GM23338 (cell line): ENCODE measurements around the gene SHISA8. TPM values are rescaled to one million over a fixed set of nuclear protein-coding genes. Genes with fewer than 3 reads are reported as not detected.

Source experiments
- CREB1 ChIP-seq: fragments of 250-450 bp; sonication (Bioruptor Pico); IDR thresholded peaks from 2 replicates; pipeline ENCODE4 v1.5.0; 2020; ENCODE audit warnings: low read depth, mild to moderate bottlenecking, moderate library complexity
- EZH2 ChIP-seq: fragments of 200-600 bp; sonication (generic); IDR thresholded peaks from one replicate; pipeline ENCODE4 v1.8.0; 2017; ENCODE audit warnings: antibody characterized with exemption, mild to moderate bottlenecking, low read depth; ENCODE audit not compliant: unreplicated experiment
- JUNB ChIP-seq: IDR thresholded peaks from one replicate; pipeline ENCODE4 v1.6.1; 2016; ENCODE audit warnings: antibody characterized with exemption; ENCODE audit not compliant: unreplicated experiment
- NANOG ChIP-seq: IDR thresholded peaks from 2 replicates; pipeline ENCODE4 v1.6.1; 2016; ENCODE audit warnings: antibody characterized with exemption, borderline replicate concordance
- POLR2AphosphoS5 ChIP-seq: IDR thresholded peaks from 2 replicates; pipeline ENCODE4 v1.6.1; 2016; ENCODE audit warnings: antibody characterized with exemption, low read depth
- STAT1 ChIP-seq: IDR thresholded peaks from one replicate; pipeline ENCODE4 v1.6.1; 2016; ENCODE audit warnings: antibody characterized with exemption; ENCODE audit not compliant: unreplicated experiment
- ZNF114 ChIP-seq: fragments of 250-450 bp; sonication (Bioruptor Pico); IDR thresholded peaks from 2 replicates; pipeline ENCODE4 v1.5.0; 2020; ENCODE audit warnings: mild to moderate bottlenecking, moderate library complexity
- ZNF331 ChIP-seq: fragments of 250-450 bp; sonication (Bioruptor Pico); IDR thresholded peaks from 2 replicates; pipeline ENCODE4 v1.5.0; 2020; ENCODE audit warnings: low read depth, mild to moderate bottlenecking, moderate library complexity
- polyA plus RNA-seq: library from polyadenylated mRNA; unstranded; fragments of >200 nt; fragmentation: Nextera tagmentation; extraction: Ambion mirVana; gene quantifications from 2 replicates; pipeline ENCODE4 v1.2.1, GENCODE V29; 2016
- total RNA-seq: library from RNA; depleted of rRNA; stranded (reverse); fragments of >200 nt; shearing (Covaris generic); gene quantifications from 2 replicates; pipeline ENCODE4 v1.2.3, GENCODE V29; 2014
- TF ChIP-seq, protein P1 (sequence below): fragments of 250-450 bp; sonication (Bioruptor Pico); IDR thresholded peaks from 2 replicates; pipeline ENCODE4 v1.5.0; 2020; ENCODE audit warnings: mild to moderate bottlenecking, moderate library complexity
- TF ChIP-seq, protein P2 (sequence below): IDR thresholded peaks from one replicate; pipeline ENCODE4 v1.6.1; 2018; ENCODE audit warnings: antibody characterized with exemption; ENCODE audit not compliant: unreplicated experiment
- TF ChIP-seq, protein P3 (sequence below), 2 experiments: fragments of 200-600 bp in 1 of 2; sonication (generic) in 1 of 2; conservative IDR thresholded peaks; 2 replicates each; pipeline versions ENCODE4 v1.5.1 to v1.6.1; 2016 to 2017; ENCODE audit warnings: antibody characterized with exemption in 2 of 2, low read depth in 2 of 2, mild to moderate bottlenecking in 2 of 2, moderate library complexity in 1 of 2

Gene SHISA8
- total and polyA plus RNA-seq, 2 experiments from 2014 or later, result 5.1 TPM; not detected in 1

DNA sequence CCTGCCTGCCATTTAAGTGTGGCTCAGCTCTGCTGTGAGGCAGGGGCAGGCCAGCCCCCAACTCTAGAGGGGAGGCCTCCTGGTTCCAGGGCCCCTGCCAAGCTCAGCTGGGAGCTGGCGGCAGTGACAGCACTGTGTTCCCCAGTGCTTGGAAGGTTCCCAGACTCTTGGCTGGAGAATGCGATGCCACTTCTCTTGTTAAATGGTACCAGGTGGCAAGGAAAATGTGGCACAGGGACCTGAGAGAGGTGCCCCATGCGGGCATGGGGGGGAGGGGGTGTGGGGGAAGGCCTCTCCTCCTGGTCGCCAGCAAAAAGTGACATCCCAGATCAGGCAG lies 20.1 kb upstream of the SHISA8 start (continued):
- TF ChIP-seq, protein P1, sequence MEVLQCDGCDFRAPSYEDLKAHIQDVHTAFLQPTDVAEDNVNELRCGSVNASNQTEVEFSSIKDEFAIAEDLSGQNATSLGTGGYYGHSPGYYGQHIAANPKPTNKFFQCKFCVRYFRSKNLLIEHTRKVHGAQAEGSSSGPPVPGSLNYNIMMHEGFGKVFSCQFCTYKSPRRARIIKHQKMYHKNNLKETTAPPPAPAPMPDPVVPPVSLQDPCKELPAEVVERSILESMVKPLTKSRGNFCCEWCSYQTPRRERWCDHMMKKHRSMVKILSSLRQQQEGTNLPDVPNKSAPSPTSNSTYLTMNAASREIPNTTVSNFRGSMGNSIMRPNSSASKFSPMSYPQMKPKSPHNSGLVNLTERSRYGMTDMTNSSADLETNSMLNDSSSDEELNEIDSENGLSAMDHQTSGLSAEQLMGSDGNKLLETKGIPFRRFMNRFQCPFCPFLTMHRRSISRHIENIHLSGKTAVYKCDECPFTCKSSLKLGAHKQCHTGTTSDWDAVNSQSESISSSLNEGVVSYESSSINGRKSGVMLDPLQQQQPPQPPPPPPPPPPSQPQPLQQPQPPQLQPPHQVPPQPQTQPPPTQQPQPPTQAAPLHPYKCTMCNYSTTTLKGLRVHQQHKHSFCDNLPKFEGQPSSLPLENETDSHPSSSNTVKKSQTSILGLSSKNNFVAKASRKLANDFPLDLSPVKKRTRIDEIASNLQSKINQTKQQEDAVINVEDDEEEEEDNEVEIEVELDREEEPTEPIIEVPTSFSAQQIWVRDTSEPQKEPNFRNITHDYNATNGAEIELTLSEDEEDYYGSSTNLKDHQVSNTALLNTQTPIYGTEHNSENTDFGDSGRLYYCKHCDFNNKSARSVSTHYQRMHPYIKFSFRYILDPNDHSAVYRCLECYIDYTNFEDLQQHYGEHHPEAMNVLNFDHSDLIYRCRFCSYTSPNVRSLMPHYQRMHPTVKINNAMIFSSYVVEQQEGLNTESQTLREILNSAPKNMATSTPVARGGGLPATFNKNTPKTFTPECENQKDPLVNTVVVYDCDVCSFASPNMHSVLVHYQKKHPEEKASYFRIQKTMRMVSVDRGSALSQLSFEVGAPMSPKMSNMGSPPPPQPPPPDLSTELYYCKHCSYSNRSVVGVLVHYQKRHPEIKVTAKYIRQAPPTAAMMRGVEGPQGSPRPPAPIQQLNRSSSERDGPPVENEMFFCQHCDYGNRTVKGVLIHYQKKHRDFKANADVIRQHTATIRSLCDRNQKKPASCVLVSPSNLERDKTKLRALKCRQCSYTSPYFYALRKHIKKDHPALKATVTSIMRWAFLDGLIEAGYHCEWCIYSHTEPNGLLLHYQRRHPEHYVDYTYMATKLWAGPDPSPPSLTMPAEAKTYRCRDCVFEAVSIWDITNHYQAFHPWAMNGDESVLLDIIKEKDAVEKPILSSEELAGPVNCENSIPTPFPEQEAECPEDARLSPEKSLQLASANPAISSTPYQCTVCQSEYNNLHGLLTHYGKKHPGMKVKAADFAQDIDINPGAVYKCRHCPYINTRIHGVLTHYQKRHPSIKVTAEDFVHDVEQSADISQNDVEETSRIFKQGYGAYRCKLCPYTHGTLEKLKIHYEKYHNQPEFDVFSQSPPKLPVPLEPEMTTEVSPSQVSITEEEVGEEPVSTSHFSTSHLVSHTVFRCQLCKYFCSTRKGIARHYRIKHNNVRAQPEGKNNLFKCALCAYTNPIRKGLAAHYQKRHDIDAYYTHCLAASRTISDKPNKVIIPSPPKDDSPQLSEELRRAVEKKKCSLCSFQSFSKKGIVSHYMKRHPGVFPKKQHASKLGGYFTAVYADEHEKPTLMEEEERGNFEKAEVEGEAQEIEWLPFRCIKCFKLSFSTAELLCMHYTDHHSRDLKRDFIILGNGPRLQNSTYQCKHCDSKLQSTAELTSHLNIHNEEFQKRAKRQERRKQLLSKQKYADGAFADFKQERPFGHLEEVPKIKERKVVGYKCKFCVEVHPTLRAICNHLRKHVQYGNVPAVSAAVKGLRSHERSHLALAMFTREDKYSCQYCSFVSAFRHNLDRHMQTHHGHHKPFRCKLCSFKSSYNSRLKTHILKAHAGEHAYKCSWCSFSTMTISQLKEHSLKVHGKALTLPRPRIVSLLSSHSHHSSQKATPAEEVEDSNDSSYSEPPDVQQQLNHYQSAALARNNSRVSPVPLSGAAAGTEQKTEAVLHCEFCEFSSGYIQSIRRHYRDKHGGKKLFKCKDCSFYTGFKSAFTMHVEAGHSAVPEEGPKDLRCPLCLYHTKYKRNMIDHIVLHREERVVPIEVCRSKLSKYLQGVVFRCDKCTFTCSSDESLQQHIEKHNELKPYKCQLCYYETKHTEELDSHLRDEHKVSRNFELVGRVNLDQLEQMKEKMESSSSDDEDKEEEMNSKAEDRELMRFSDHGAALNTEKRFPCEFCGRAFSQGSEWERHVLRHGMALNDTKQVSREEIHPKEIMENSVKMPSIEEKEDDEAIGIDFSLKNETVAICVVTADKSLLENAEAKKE (CRISPR knock-in tag), result no peak
- no peak for TF ChIP-seq ZNF114
- no peak for TF ChIP-seq JUNB
- no peak for TF ChIP-seq CREB1 (CRISPR knock-in tag)
- no peak for TF ChIP-seq STAT1
- TF ChIP-seq POLR2AphosphoS5, result no peak
- TF ChIP-seq, protein P2, sequence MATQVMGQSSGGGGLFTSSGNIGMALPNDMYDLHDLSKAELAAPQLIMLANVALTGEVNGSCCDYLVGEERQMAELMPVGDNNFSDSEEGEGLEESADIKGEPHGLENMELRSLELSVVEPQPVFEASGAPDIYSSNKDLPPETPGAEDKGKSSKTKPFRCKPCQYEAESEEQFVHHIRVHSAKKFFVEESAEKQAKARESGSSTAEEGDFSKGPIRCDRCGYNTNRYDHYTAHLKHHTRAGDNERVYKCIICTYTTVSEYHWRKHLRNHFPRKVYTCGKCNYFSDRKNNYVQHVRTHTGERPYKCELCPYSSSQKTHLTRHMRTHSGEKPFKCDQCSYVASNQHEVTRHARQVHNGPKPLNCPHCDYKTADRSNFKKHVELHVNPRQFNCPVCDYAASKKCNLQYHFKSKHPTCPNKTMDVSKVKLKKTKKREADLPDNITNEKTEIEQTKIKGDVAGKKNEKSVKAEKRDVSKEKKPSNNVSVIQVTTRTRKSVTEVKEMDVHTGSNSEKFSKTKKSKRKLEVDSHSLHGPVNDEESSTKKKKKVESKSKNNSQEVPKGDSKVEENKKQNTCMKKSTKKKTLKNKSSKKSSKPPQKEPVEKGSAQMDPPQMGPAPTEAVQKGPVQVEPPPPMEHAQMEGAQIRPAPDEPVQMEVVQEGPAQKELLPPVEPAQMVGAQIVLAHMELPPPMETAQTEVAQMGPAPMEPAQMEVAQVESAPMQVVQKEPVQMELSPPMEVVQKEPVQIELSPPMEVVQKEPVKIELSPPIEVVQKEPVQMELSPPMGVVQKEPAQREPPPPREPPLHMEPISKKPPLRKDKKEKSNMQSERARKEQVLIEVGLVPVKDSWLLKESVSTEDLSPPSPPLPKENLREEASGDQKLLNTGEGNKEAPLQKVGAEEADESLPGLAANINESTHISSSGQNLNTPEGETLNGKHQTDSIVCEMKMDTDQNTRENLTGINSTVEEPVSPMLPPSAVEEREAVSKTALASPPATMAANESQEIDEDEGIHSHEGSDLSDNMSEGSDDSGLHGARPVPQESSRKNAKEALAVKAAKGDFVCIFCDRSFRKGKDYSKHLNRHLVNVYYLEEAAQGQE, result no peak
- TF ChIP-seq EZH2, result no peak
- TF ChIP-seq NANOG, result no peak
- TF ChIP-seq, protein P3, sequence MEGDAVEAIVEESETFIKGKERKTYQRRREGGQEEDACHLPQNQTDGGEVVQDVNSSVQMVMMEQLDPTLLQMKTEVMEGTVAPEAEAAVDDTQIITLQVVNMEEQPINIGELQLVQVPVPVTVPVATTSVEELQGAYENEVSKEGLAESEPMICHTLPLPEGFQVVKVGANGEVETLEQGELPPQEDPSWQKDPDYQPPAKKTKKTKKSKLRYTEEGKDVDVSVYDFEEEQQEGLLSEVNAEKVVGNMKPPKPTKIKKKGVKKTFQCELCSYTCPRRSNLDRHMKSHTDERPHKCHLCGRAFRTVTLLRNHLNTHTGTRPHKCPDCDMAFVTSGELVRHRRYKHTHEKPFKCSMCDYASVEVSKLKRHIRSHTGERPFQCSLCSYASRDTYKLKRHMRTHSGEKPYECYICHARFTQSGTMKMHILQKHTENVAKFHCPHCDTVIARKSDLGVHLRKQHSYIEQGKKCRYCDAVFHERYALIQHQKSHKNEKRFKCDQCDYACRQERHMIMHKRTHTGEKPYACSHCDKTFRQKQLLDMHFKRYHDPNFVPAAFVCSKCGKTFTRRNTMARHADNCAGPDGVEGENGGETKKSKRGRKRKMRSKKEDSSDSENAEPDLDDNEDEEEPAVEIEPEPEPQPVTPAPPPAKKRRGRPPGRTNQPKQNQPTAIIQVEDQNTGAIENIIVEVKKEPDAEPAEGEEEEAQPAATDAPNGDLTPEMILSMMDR (conservative IDR thresholded peaks at IDR 0.05; ENCODE audit: low read depth in 2 of 2), result no peak
- no peak for TF ChIP-seq ZNF331 (CRISPR knock-in tag)
